Testis (tissue), 3 donors: ENCODE results near the gene REXO4. TPM values are rescaled to one million over a fixed set of nuclear protein-coding genes. Genes with fewer than 3 reads are reported as not detected.
"Not testable (repeated sequence)": the region's sequence is repeated elsewhere in the genome, so short reads cannot be mapped to it uniquely, and the experiment has no call there.

Source experiments
- DNase-seq: peaks from one replicate; pipeline ENCODE4 v3.0.0-alpha.2; 2019
- H3K27ac ChIP-seq, 2 donors: fragments of 200-600 bp; sonication (generic); one replicate each; pipeline ENCODE4 v1.5.1; 2019
- H3K27me3 ChIP-seq: fragments of 200-600 bp; sonication (generic); one replicate; pipeline ENCODE4 v1.5.1; 2019
- H3K36me3 ChIP-seq: fragments of 200-600 bp; sonication (generic); one replicate; pipeline ENCODE4 v1.5.1; 2017; ENCODE audit warnings: low read depth; ENCODE audit errors: missing control alignments
- H3K4me1 ChIP-seq: fragments of 200-600 bp; sonication (generic); one replicate; pipeline ENCODE4 v1.5.1; 2019
- H3K4me3 ChIP-seq, 2 donors: fragments of 200-600 bp; sonication (generic); one replicate each; pipeline ENCODE4 v1.5.1; 2017 to 2019
- H3K9me3 ChIP-seq: fragments of 200-600 bp; sonication (generic); one replicate; pipeline ENCODE4 v1.5.1; 2017
- POLR2A ChIP-seq: fragments of 450-650 bp; IDR thresholded peaks from one replicate; pipeline ENCODE4 v1.6.1; 2017; ENCODE audit warnings: antibody characterized with exemption, mild to moderate bottlenecking, moderate library complexity
- WGBS, 2 donors: methylation state at CpG; one replicate each; pipeline ENCODE4 v1.1.5; 2018; 5-methylcytosine and 5-hydroxymethylcytosine counted together
- intact Hi-C: fragments of 100-400 bp; cut with DNase I; formaldehyde crosslinking; loops from one replicate; pipeline ENCODE4 v1.15.1; 2023; ENCODE audit warnings: low total_unique reads
- polyA plus RNA-seq: library from polyadenylated mRNA; stranded (reverse); fragments of 350-450 nt; fragmentation: Illumina TruSeq; extraction: RNeasy Lipid Tissue Mini Kit (QIAGEN cat#74804); gene quantifications from one replicate; pipeline ENCODE4 v1.2.3, GENCODE V29; 2014; ENCODE audit warnings: low read depth, low replicate concordance; ENCODE audit not compliant: insufficient read depth
- total RNA-seq, 2 donors: library from RNA; depleted of rRNA; stranded (reverse); fragments of >200 nt; gene quantifications; one replicate each; pipeline ENCODE4 v1.2.3, GENCODE V29; 2016
- TF ChIP-seq, protein P1 (sequence below), 3 experiments: fragments of 450-650 bp in 2 of 3; fragments of 200-600 bp in 1 of 3; sonication (generic) in 1 of 3; IDR thresholded peaks; one replicate each; pipeline ENCODE4 v1.5.1; 2016 to 2019; ENCODE audit warnings: antibody characterized with exemption in 3 of 3, mild to moderate bottlenecking in 2 of 3, moderate library complexity in 1 of 3

REXO4 gene
- total and polyA plus RNA-seq, 3 donors from 2014 or later, result 31.4 to 36.7 (median 31.5) TPM

DNA sequence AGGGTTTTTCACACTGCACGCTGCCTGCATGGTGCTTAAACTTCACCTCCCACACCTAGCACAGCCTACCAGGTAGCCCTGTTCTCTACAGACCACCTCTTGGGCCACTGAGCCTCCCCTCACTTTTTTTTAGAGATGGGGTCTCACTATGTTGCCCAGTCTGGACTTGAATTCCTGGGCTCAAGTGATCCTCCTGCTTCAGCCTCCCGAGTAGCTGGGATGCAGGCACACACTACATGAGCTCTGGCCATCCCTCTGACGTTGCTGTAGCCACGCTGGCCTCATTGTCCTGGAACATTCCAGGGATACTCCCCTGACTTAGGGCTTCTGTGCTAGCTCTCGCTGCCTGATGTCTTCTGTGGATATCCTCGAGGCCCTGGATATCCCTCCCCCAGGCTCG lies 34.8 kb upstream of the REXO4 start:
- H3K4me1 ChIP-seq, result no peaks in the 10 kb centered on the region
- H3K9me3 ChIP-seq, result no peaks in the 10 kb centered on the region
- intact Hi-C loops, result no loop called here
- H3K27me3 ChIP-seq, result no peaks in the 10 kb centered on the region
- no peak overlapping the region for H3K4me3 ChIP-seq
- no peaks in the 10 kb centered on the region for H3K36me3 ChIP-seq
- DNase-seq, result no peak
- WGBS, 2 donors, result 82 to 89% methylated on average over 7 of the region's 7 CpGs
- TF ChIP-seq POLR2A, result no peak
- TF ChIP-seq, protein P1, sequence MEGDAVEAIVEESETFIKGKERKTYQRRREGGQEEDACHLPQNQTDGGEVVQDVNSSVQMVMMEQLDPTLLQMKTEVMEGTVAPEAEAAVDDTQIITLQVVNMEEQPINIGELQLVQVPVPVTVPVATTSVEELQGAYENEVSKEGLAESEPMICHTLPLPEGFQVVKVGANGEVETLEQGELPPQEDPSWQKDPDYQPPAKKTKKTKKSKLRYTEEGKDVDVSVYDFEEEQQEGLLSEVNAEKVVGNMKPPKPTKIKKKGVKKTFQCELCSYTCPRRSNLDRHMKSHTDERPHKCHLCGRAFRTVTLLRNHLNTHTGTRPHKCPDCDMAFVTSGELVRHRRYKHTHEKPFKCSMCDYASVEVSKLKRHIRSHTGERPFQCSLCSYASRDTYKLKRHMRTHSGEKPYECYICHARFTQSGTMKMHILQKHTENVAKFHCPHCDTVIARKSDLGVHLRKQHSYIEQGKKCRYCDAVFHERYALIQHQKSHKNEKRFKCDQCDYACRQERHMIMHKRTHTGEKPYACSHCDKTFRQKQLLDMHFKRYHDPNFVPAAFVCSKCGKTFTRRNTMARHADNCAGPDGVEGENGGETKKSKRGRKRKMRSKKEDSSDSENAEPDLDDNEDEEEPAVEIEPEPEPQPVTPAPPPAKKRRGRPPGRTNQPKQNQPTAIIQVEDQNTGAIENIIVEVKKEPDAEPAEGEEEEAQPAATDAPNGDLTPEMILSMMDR (IDR thresholded peaks at IDR 0.05), result no peak
- H3K27ac ChIP-seq, result no peak overlapping the region

DNA sequence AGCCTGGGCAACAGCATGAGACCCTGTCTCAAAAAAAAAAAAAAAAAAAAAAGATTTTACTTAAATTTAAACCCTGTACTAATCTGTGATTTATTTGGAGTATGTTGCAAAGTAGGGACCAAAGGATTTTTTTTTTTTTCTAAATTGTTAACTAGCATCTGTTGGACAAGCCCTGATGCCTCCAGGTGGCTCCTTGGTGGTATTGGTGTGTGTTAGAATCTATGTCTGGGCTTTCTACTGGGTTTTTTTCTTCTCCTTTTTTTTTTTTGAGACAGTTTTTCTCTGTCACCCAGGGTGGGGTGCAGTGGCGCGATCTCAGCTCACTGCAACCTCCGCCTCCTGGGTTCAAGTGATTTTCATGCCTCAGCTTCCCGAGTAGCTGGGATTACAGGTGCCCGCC lies 34.1 kb upstream of the REXO4 start:
- DNase-seq, H3K9me3 ChIP-seq, H3K27me3 ChIP-seq, H3K27ac ChIP-seq, intact Hi-C loops, H3K4me1 ChIP-seq, H3K4me3 ChIP-seq, H3K36me3 ChIP-seq: not testable (repeated sequence)
- WGBS, 2 donors, result 95 to 100% methylated on average over 5 of the region's 5 CpGs

DNA sequence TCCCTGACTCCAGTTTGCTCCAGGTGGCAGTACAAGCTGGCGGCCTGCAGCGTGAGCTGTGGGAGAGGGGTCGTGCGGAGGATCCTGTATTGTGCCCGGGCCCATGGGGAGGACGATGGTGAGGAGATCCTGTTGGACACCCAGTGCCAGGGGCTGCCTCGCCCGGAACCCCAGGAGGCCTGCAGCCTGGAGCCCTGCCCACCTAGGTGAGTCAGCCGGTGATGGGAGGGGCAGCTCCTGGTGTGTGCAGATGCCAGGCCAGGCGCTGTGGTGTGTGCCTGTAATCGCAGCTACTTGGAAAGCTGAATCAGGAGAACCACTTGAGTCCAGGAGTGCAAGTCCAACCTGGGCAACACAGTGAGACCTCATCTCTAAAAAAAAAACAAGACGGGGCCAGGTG lies 31.9 kb upstream of the REXO4 start:
- no peak for TF ChIP-seq POLR2A
- 95 to 100% methylated on average over 5 to 12 of the region's 12 CpGs for WGBS, 2 donors

DNA sequence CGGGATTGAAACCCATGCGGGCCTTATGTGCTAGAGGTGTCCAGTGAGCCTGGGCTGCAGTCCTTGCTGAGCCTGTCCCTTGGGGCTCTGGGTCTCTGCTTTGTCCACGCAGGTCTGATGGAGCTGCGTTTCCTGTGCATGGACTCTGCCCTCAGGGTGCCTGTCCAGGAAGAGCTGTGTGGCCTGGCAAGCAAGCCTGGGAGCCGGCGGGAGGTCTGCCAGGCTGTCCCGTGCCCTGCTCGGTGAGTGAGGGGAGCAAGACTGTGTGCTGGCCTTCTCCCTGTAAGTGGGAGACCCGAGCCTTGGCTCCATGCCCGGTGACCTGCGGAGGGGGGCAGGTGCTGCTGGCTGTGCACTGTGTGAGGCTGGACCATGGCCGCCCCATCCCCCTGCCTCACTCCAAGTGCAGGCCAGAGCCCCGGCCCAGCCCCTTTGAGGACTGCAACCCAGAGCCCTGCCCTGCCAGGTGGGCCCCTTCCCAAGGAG lies 30.7 kb upstream of the REXO4 start:
- intact Hi-C loops, result no loop called here
- no peaks in the 10 kb centered on the region for H3K9me3 ChIP-seq
- DNase-seq, result no peak
- H3K27ac ChIP-seq, result no peak overlapping the region
- H3K4me1 ChIP-seq, result no peaks in the 10 kb centered on the region
- no peaks in the 10 kb centered on the region for H3K27me3 ChIP-seq
- TF ChIP-seq, protein P1 (IDR thresholded peaks at IDR 0.05), result no peak
- TF ChIP-seq POLR2A, result no peak
- 72 to 75% methylated on average over 8 to 10 of the region's 13 CpGs for WGBS, 2 donors
- H3K4me3 ChIP-seq, result no peak overlapping the region
- H3K36me3 ChIP-seq, result no peaks in the 10 kb centered on the region

More for the DNA sequence above, 31.9 kb upstream of the REXO4 start:
- Histone ChIP-seq H3K9me3 (no peaks in the 10 kb centered on the region), H3K27ac (no peak overlapping the region), H3K27me3 (no peaks in the 10 kb centered on the region), H3K4me3 (no peak overlapping the region), H3K36me3 (no peaks in the 10 kb centered on the region), H3K4me1 (no peaks in the 10 kb centered on the region)
- no peak for DNase-seq
- intact Hi-C loops, result no loop called here

DNA sequence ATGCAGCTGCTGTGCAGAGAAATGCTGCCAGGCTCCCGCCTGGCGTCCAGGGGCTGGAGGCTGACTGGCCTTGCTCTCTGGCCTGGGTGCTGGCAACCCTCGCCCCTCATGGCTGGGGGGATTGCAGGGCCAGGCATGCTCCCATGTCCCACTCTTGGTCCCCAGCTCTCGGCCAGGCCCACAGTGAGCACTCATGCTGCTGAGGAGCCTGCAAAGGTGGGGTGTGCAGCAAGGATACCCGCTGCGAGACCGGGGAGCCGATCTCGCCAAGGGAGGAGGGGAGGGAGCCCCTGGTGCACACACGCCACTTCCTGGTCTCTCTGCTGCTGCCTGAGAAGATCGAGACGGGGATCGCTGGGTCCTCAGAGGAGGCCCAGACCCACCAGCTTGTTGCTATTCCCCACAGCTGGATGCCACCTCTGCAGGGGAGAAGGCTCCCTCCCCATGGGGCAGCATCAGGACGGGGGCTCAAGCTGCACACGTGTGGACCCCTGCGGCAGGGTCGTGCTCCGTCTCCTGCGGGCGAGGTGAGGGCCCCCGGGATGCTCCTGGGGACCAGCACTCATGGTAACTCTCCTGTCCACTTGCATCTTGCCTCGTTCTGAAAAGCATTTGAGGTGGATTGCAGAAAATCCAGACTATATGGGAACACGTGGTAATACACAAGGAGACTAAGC lies 27.6 kb upstream of the REXO4 start:
- DNase-seq, result no peak
- Histone ChIP-seq H3K27me3 (no peaks in the 10 kb centered on the region), H3K27ac (no peak overlapping the region), H3K4me1 (no peaks in the 10 kb centered on the region), H3K4me3 (no peak overlapping the region), H3K36me3 (no peaks in the 10 kb centered on the region), H3K9me3 (no peaks in the 10 kb centered on the region)
- intact Hi-C loops, result no loop called here
- TF ChIP-seq POLR2A, result no peak
- WGBS, 2 donors, result 84 to 90% methylated on average over 9 to 23 of the region's 23 CpGs

DNA sequence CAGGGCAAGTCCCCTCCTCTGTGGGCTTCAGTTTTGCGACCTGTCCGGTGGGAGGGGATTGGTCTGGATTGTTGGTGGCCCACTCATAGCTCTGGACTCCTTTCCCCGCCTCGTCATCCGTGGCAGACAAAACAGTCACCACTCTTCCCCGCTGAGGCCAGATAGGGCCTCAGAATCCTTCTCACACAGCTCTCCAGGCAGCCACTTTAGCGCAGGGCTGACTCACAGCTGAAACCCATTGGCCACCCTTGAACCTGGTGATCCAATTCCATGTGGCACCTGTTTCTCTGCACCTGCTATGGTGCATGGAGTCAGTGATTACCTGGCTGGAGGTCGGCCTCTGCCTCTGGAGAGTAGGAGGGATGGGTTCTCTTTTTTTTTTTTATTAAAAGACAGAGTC lies 26.2 kb upstream of the REXO4 start:
- 90 to 92% methylated on average over 7 to 8 of the region's 8 CpGs for WGBS, 2 donors
- no peak overlapping the region for H3K27ac ChIP-seq
- no peak for TF ChIP-seq POLR2A
- TF ChIP-seq, protein P1 (IDR thresholded peaks at IDR 0.05), result no peak
- H3K9me3 ChIP-seq, result no peaks in the 10 kb centered on the region
- H3K27me3 ChIP-seq, result no peaks in the 10 kb centered on the region
- H3K4me1 ChIP-seq, result no peaks in the 10 kb centered on the region
- no peaks in the 10 kb centered on the region for H3K36me3 ChIP-seq
- no peak overlapping the region for H3K4me3 ChIP-seq
- intact Hi-C loops, result no loop called here
- no peak for DNase-seq
